ENCODE data around the gene SLC22A15.
"Not testable (repeated sequence)": the region's sequence is repeated elsewhere in the genome, so short reads cannot be mapped to it uniquely, and the experiment has no call there.

SLC22A15 gene

DNA sequence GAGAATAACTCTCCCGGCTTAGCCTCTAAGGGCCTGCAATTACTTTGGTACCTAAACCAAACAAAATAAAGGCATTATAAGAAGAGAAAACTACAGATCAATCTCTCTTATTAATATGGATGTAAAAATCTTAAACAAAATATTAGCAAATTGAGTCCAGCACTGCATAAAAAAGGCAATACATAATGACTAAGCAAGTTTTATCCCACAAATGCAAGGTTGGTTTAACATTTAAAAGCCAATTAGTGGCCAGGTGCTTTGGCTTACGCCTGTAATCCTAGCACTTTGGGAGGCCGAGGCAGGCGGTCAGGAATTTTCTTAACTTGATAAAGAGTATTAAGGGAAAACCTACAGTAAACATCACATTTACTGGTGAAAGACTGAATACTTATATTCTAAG, 67.8 kb downstream of the SLC22A15 start:
- Histone ChIP-seq H3K27me3 (no peaks in the 10 kb centered on the region), H3K9me3 (no peaks in the 10 kb centered on the region), H3K36me3 (peaks cover 0 to 16% (median 8%) of the 10 kb centered on the region in 3 donors), H3K27ac (no peak overlapping the region), H3K4me3 (no peak overlapping the region), H3K4me1 (no peaks in the 10 kb centered on the region)
- TF ChIP-seq, protein P1, sequence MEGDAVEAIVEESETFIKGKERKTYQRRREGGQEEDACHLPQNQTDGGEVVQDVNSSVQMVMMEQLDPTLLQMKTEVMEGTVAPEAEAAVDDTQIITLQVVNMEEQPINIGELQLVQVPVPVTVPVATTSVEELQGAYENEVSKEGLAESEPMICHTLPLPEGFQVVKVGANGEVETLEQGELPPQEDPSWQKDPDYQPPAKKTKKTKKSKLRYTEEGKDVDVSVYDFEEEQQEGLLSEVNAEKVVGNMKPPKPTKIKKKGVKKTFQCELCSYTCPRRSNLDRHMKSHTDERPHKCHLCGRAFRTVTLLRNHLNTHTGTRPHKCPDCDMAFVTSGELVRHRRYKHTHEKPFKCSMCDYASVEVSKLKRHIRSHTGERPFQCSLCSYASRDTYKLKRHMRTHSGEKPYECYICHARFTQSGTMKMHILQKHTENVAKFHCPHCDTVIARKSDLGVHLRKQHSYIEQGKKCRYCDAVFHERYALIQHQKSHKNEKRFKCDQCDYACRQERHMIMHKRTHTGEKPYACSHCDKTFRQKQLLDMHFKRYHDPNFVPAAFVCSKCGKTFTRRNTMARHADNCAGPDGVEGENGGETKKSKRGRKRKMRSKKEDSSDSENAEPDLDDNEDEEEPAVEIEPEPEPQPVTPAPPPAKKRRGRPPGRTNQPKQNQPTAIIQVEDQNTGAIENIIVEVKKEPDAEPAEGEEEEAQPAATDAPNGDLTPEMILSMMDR (IDR thresholded peaks at IDR 0.05), result no peak
- intact Hi-C loops (cut with DNase I; ENCODE audit: low total_unique reads), result no loop called here
- no peak for DNase-seq

- DNase-seq; H3K27me3 ChIP-seq; H3K36me3 ChIP-seq; H3K4me3 ChIP-seq; H3K9me3 ChIP-seq; intact Hi-C loops (cut with DNase I; ENCODE audit: low total_unique reads); H3K4me1 ChIP-seq; H3K27ac ChIP-seq: not testable (repeated sequence)
These were observed 70.6 kb downstream of the SLC22A15 start for GRCh38 chr1:116046933-116047332.

GRCh38 chr1:116051896-116052295, 75.6 kb downstream of the SLC22A15 start:
- intact Hi-C loops (cut with DNase I; ENCODE audit: low total_unique reads); DNase-seq; H3K27me3 ChIP-seq; H3K4me1 ChIP-seq; H3K36me3 ChIP-seq; H3K9me3 ChIP-seq; H3K27ac ChIP-seq; H3K4me3 ChIP-seq: not testable (repeated sequence)

DNA sequence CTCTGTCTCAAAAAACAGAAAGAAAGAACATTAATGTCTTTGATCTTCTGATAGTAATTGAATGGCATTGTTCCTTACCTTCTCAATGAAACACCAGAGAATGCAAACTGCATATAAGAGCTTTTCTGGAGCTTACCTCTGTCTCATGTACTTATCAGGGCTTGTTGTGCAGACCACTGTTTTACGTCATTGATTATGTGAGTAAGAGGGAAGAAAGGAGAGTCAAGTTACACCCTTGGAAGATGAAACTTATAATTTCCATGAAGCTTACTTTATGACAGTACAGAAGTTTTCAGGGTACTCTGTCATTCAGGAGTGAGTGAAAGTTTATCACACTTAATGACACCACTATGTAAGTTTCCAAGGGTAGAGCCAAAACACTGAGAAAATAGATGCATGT, 85.9 kb downstream of the SLC22A15 start:
- H3K27me3 ChIP-seq, result no peaks in the 10 kb centered on the region
- TF ChIP-seq, protein P1 (IDR thresholded peaks at IDR 0.05), result no peak
- intact Hi-C loops (cut with DNase I; ENCODE audit: low total_unique reads), result no loop called here
- peaks cover 0 to 13% (median 5%) of the 10 kb centered on the region in 3 donors for H3K9me3 ChIP-seq
- no peak overlapping the region for H3K27ac ChIP-seq
- no peak for DNase-seq
- peaks cover 0 to 38% (median 7%) of the 10 kb centered on the region in 4 donors for H3K4me1 ChIP-seq
- peaks cover 0 to 11% (median 5%) of the 10 kb centered on the region in 3 donors for H3K36me3 ChIP-seq
- H3K4me3 ChIP-seq, result no peak overlapping the region

DNA sequence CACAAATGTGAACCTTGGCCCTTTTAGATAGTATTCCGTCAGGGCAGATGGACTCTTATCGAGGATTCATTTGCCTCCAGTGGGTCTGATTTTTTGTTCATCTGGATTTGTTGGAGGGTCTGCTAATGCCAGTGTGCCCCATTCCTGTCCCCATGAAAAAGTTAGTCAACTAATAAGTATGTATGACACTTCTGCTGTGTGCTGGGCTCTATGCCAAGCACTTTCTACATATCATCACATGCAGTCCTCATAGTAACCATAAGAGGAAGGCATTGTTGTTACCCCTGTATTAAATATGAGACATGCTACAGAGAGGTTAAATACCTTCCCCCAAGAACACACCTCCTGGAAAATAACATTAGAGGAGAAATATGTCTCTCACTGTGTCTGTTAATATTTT, 88.3 kb downstream of the SLC22A15 start:
- TF ChIP-seq, protein P1 (IDR thresholded peaks at IDR 0.05), result no peak
- Histone ChIP-seq H3K27ac (peak overlapping the region; percentile 62 to 78), H3K4me3 (no peak overlapping the region), H3K27me3 (no peaks in the 10 kb centered on the region), H3K36me3 (peaks cover 0 to 11% (median 5%) of the 10 kb centered on the region in 3 donors), H3K4me1 (peaks cover 0 to 52% (median 12%) of the 10 kb centered on the region in 4 donors), H3K9me3 (no peaks in the 10 kb centered on the region)
- intact Hi-C loops (cut with DNase I; ENCODE audit: low total_unique reads), result no loop called here
- no peak for DNase-seq

DNA sequence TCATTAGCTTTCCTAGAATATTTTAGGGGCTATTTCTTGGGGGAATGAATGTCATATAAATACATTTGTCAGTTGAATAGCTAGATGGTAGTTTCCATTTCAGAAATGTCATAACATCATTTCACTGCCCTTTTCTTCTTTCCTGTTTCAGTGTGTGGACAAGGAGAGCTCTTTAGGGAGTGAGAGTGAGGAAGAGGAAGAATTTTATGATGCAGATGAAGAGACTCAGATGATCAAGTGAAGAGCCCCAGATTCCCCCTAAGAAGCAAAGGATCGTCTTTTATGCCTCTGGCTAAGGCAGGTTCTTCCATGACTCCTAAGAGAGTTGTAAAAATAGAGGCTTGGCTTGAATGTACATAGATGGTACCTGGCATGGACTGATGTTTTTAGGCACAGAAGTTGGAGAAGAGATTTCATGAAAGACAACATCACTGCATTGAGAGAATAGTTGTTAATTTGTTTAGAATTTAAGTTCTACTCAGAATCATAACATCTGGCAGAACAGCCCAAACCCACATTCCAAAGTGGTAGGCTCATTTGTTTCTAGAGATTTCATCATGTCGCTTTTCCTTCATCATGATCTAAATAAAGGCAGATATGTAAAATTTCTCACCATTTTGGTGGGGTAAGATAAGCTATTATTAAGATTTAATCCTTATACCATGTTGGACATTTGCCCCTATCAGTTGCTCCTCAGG, 90.7 kb downstream of the SLC22A15 start:
- no peak for DNase-seq
- intact Hi-C loops (cut with DNase I; ENCODE audit: low total_unique reads), result no loop called here
- Histone ChIP-seq H3K9me3 (no peaks in the 10 kb centered on the region), H3K27me3 (no peaks in the 10 kb centered on the region), H3K4me3 (no peak overlapping the region), H3K36me3 (peaks cover 0 to 11% (median 5%) of the 10 kb centered on the region in 3 donors), H3K27ac (peak overlapping the region; percentile 62 to 78), H3K4me1 (peaks cover 0 to 35% (median 7%) of the 10 kb centered on the region in 4 donors)
- TF ChIP-seq, protein P1 (IDR thresholded peaks at IDR 0.05), result no peak
